IMR-90 (cell line): Measurements from ENCODE around the gene OPTC. TPM values are rescaled to one million over a fixed set of nuclear protein-coding genes. Genes with fewer than 3 reads are reported as not detected.

Experiments used
- ATAC-seq: fragments of 200-7000 bp; cut with Tn5 transposase; 2 replicates; pipeline ENCODE4 v1.9.1; 2020; ENCODE audit warnings: low read depth, mild to moderate bottlenecking, moderate library complexity
- BruUV-seq: library from RNA; stranded (reverse); fragments of 400-500 nt; replicated peaks from 2 replicates; lab custom pipeline; 2021; lab: Mats Ljungman, UMichigan
- CTCF ChIA-PET: fragments of 300-600 bp; formaldehyde crosslinking; extraction: SDS; loops from one replicate; lab custom pipeline; 2021; ENCODE audit warnings: antibody characterized with exemption; lab: Yijun Ruan, JAX
- POLR2A ChIA-PET: fragments of 300-600 bp; sonication (Branson Sonifier 250); formaldehyde crosslinking; loops from one replicate; lab custom pipeline; 2022; ENCODE audit warnings: antibody characterized with exemption; ENCODE audit not compliant: unreplicated experiment; lab: Charles Lee
- DNase-seq: peaks from one replicate; pipeline ENCODE4 v3.0.0; 2013
- H2AFZ ChIP-seq: replicated peaks from 2 replicates; pipeline ENCODE3; 2013; ENCODE audit warnings: low read length, mild to moderate bottlenecking; ENCODE audit not compliant: poor library complexity
- H2AK5ac ChIP-seq: 2 replicates; pipeline ENCODE4 v1.6.1; 2013; ENCODE audit warnings: low read depth, low read length, inconsistent platforms
- H2AK9ac ChIP-seq: replicated peaks from 2 replicates; pipeline ENCODE3; 2013; ENCODE audit warnings: mild to moderate bottlenecking, low read depth, low read length, moderate library complexity; ENCODE audit not compliant: poor library complexity
- H2BK120ac ChIP-seq: 2 replicates; pipeline ENCODE4 v1.6.1; 2013; ENCODE audit warnings: low read depth, low read length, inconsistent platforms
- H2BK15ac ChIP-seq: 3 replicates; pipeline ENCODE4 v1.6.1; 2013; ENCODE audit warnings: low read depth, low read length, inconsistent platforms
- H2BK20ac ChIP-seq: 2 replicates; pipeline ENCODE4 v1.6.1; 2013; ENCODE audit warnings: low read depth, mild to moderate bottlenecking, inconsistent platforms, low read length, moderate library complexity
- H2BK5ac ChIP-seq: 2 replicates; pipeline ENCODE4 v1.6.1; 2013; ENCODE audit warnings: mild to moderate bottlenecking, low read depth, low read length, inconsistent platforms; ENCODE audit not compliant: poor library complexity, severe bottlenecking
- H3K14ac ChIP-seq: replicated peaks from 2 replicates; pipeline ENCODE4 v1.6.1; 2013; ENCODE audit warnings: low read depth, low read length, inconsistent platforms
- H3K18ac ChIP-seq: 2 replicates; pipeline ENCODE4 v1.6.1; 2013; ENCODE audit warnings: low read depth, low read length, control low read depth
- H3K23ac ChIP-seq: 2 replicates; pipeline ENCODE4 v1.6.1; 2013; ENCODE audit warnings: low read depth, low read length, inconsistent platforms
- H3K27ac ChIP-seq: 2 replicates; pipeline ENCODE4 v1.5.1; 2013; ENCODE audit warnings: mild to moderate bottlenecking, control low read depth, low read length; ENCODE audit not compliant: insufficient read depth
- H3K27me3 ChIP-seq: 2 replicates; pipeline ENCODE4 v1.6.1; 2013; ENCODE audit warnings: low read length; ENCODE audit not compliant: control insufficient read depth, insufficient read depth
- H3K36me3 ChIP-seq: 2 replicates; pipeline ENCODE4 v1.6.1; 2013; ENCODE audit warnings: low read length, mixed read lengths; ENCODE audit not compliant: control insufficient read depth, insufficient read depth
- H3K4ac ChIP-seq: 2 replicates; pipeline ENCODE4 v1.6.1; 2013; ENCODE audit warnings: low read depth, low read length, inconsistent platforms
- H3K4me1 ChIP-seq: 2 replicates; pipeline ENCODE4 v1.6.1; 2013; ENCODE audit warnings: low read length, mixed read lengths; ENCODE audit not compliant: control insufficient read depth, insufficient read depth
- H3K4me2 ChIP-seq: 2 replicates; pipeline ENCODE4 v1.6.1; 2013; ENCODE audit warnings: low read depth, mild to moderate bottlenecking, control low read depth, low read length, moderate library complexity
- H3K4me3 ChIP-seq: 2 replicates; pipeline ENCODE4 v1.5.1; 2013; ENCODE audit warnings: low read depth, mild to moderate bottlenecking, control low read depth, low read length, moderate library complexity; ENCODE audit not compliant: insufficient read depth
- H3K56ac ChIP-seq: 2 replicates; pipeline ENCODE4 v1.6.1; 2013; ENCODE audit warnings: low read length, inconsistent platforms; ENCODE audit not compliant: insufficient read depth; ENCODE audit errors: extremely low read depth
- H3K79me1 ChIP-seq, 2 experiments: 2 replicates each; pipeline ENCODE4 v1.6.1; 2013; ENCODE audit warnings: low read length in 2 of 2, inconsistent platforms in 1 of 2, low read depth in 1 of 2
- H3K9ac ChIP-seq: 2 replicates; pipeline ENCODE4 v1.6.1; 2013; ENCODE audit warnings: low read depth, low read length, control low read depth
- H3K9me1 ChIP-seq: 2 replicates; pipeline ENCODE4 v1.6.1; 2013; ENCODE audit warnings: low read length, inconsistent platforms; ENCODE audit not compliant: insufficient read depth
- H3K9me3 ChIP-seq: 2 replicates; pipeline ENCODE4 v1.6.1; 2013; ENCODE audit warnings: low read length; ENCODE audit not compliant: control insufficient read depth, insufficient read depth
- H4K20me1 ChIP-seq: 2 replicates; pipeline ENCODE4 v1.6.1; 2013; ENCODE audit warnings: low read length, inconsistent platforms; ENCODE audit not compliant: insufficient read depth
- H4K5ac ChIP-seq: 2 replicates; pipeline ENCODE4 v1.6.1; 2013; ENCODE audit warnings: mild to moderate bottlenecking, low read depth, low read length, control low read depth
- H4K8ac ChIP-seq, 2 experiments: 2 replicates each; pipeline ENCODE4 v1.6.1; 2013; ENCODE audit warnings: low read depth in 2 of 2, low read length in 2 of 2, control low read depth in 1 of 2, inconsistent platforms in 1 of 2
- H4K91ac ChIP-seq: 2 replicates; pipeline ENCODE4 v1.6.1; 2013; ENCODE audit warnings: low read depth, low read length, inconsistent platforms; ENCODE audit not compliant: insufficient read depth
- CEBPB ChIP-seq: IDR thresholded peaks from 2 replicates; pipeline ENCODE4 v1.6.1; 2012; ENCODE audit warnings: low read depth, low read length, improper control_type of control experiment
- CHD1 ChIP-seq: IDR thresholded peaks from 2 replicates; pipeline ENCODE4 v1.6.1; 2012; ENCODE audit warnings: low read depth, low read length, improper control_type of control experiment
- ELK1 ChIP-seq: fragments of 150-350 bp; IDR thresholded peaks from 2 replicates; pipeline ENCODE4 v1.6.1; 2016; ENCODE audit warnings: low read depth, mild to moderate bottlenecking, low read length, moderate library complexity, borderline replicate concordance
- FOS ChIP-seq: fragments of 150-350 bp; IDR thresholded peaks from 2 replicates; pipeline ENCODE4 v1.6.1; 2016; ENCODE audit warnings: low read depth, low read length
- MAFK ChIP-seq: IDR thresholded peaks from 2 replicates; pipeline ENCODE4 v1.6.1; 2012; ENCODE audit warnings: low read depth, low read length, improper control_type of control experiment
- MAZ ChIP-seq: IDR thresholded peaks from 2 replicates; pipeline ENCODE4 v1.6.1; 2012; ENCODE audit warnings: low read depth, mild to moderate bottlenecking, low read length, improper control_type of control experiment, moderate library complexity, borderline replicate concordance
- MXI1 ChIP-seq: IDR thresholded peaks from 2 replicates; pipeline ENCODE4 v1.6.1; 2012; ENCODE audit warnings: low read depth, mild to moderate bottlenecking, low read length, moderate library complexity, borderline replicate concordance
- NFE2L2 ChIP-seq: fragments of 150-350 bp; IDR thresholded peaks from 2 replicates; pipeline ENCODE4 v1.6.1; 2016; ENCODE audit warnings: low read depth, mild to moderate bottlenecking, low read length
- POLR2A ChIP-seq: IDR thresholded peaks from 2 replicates; pipeline ENCODE4 v1.6.1; 2012; ENCODE audit warnings: mild to moderate bottlenecking, low read depth, low read length
- RAD21 ChIP-seq: IDR thresholded peaks from 2 replicates; pipeline ENCODE4 v1.6.1; 2012; ENCODE audit warnings: low read length, improper control_type of control experiment
- RCOR1 ChIP-seq: IDR thresholded peaks from 2 replicates; pipeline ENCODE4 v1.6.1; 2012; ENCODE audit warnings: mild to moderate bottlenecking, low read length, improper control_type of control experiment; ENCODE audit not compliant: insufficient replicate concordance
- RFX5 ChIP-seq: IDR thresholded peaks from 2 replicates; pipeline ENCODE4 v1.8.0; 2012; ENCODE audit warnings: low read depth, mild to moderate bottlenecking, low read length, moderate library complexity
- SMC3 ChIP-seq: fragments of 150-350 bp; IDR thresholded peaks from 2 replicates; pipeline ENCODE4 v1.6.1; 2016; ENCODE audit warnings: low read depth, mild to moderate bottlenecking, antibody characterized with exemption, low read length, moderate library complexity
- WGBS, 2 experiments: methylation state at CpG; one replicate each; pipeline versions ENCODE4 v1.1.5 to v1.1.7; 2013; ENCODE audit warnings: missing lambda C conversion rate in 2 of 2; ENCODE audit not compliant: insufficient read length in 1 of 2; ENCODE audit errors: extremely low coverage in 2 of 2; 5-methylcytosine and 5-hydroxymethylcytosine counted together
- dilution Hi-C: fragments of 300-500 bp; cut with HindIII; formaldehyde crosslinking; loops from one replicate; pipeline ENCODE4 v1.14.3; 2018; ENCODE audit warnings: low sequenced_read_pairs; ENCODE audit not compliant: unreplicated experiment
- in situ Hi-C: fragments of 300-500 bp; cut with MboI; formaldehyde crosslinking; loops from 3 replicates; pipeline ENCODE4 v1.14.3; 2019; ENCODE audit warnings: low sequenced_read_pairs, inconsistent platforms, mixed read lengths
- intact Hi-C: fragments of 100-400 bp; cut with micrococcal nuclease; formaldehyde crosslinking; loops from 2 replicates; pipeline ENCODE4 v1.10.0; 2022
- polyA plus RNA-seq, 3 experiments: library from polyadenylated mRNA; depleted of rRNA; stranded (reverse); fragments of >200 nt; gene quantifications; 2 replicates each; pipeline ENCODE4 v1.2.3, GENCODE V29; 2012; ENCODE audit warnings: low replicate concordance in 1 of 3
- total RNA-seq: library from RNA; depleted of rRNA; stranded (reverse); fragments of >200 nt; gene quantifications from 2 replicates; pipeline ENCODE4 v1.2.3, GENCODE V29; 2012
- TF ChIP-seq, protein P1 (sequence below): fragments of 150-350 bp; IDR thresholded peaks from 2 replicates; pipeline ENCODE4 v1.6.1; 2017; ENCODE audit warnings: mild to moderate bottlenecking, antibody characterized with exemption, low read length, low read depth
- TF ChIP-seq, protein P2 (sequence below): conservative IDR thresholded peaks from 2 replicates; pipeline ENCODE4 v1.5.1; 2012; ENCODE audit warnings: mild to moderate bottlenecking, low read depth, low read length, improper control_type of control experiment

The OPTC gene
- total and polyA plus RNA-seq, 2 of the 4 experiments (the other 2 are of a cell fraction) = not detected

GRCh38 chr1:203544485-203544884 is 50.5 kb downstream of the OPTC start:
- Histone ChIP-seq H3K4me2 (no peak overlapping the region), H3K18ac (no peak overlapping the region), H2AK5ac (no peak overlapping the region), H2BK5ac (no peak overlapping the region), H3K27ac (no peak overlapping the region), H2AFZ (no peak overlapping the region), H3K9ac (no peak overlapping the region), H2BK15ac (no peak overlapping the region), H3K27me3 (no peaks in the 10 kb centered on the region), H2AK9ac (no peak overlapping the region), H4K8ac (no peak overlapping the region), H3K56ac (no peak overlapping the region), H3K9me3 (no peaks in the 10 kb centered on the region), H2BK20ac (no peak overlapping the region), H4K20me1 (no peaks in the 10 kb centered on the region), H3K23ac (no peak overlapping the region), H3K79me1 (no peaks in the 10 kb centered on the region), H4K91ac (no peak overlapping the region), H3K9me1 (peaks cover 7% of the 10 kb centered on the region; the same call in 1 of the 2 replicates), H4K5ac (no peak overlapping the region), H3K4ac (no peak overlapping the region), H3K4me1 (peaks cover 3% of the 10 kb centered on the region), H3K14ac (no peak overlapping the region), H3K4me3 (no peak overlapping the region), H2BK120ac (no peak overlapping the region), H3K36me3 (no peaks in the 10 kb centered on the region)
- CTCF ChIA-PET = no interaction called here
- ATAC-seq = no peak
- dilution Hi-C loops (no loop called here), in situ Hi-C loops (no loop called here), intact Hi-C loops (no loop called here)
- WGBS, 2 experiments = no CpG with 5 or more reads among the region's 3 CpGs
- POLR2A ChIA-PET = interaction anchor here (0.6 kb wide), 1 partner anchor 17 kb away, joined by 3 read pairs; no protein-coding TSS in a partner anchor
- TF ChIP-seq SMC3 (no peak), ELK1 (no peak), RCOR1 (no peak), CHD1 (no peak), FOS (no peak), NFE2L2 (no peak), RAD21 (no peak), MAFK (no peak), MAZ (no peak), CEBPB (no peak), MXI1 (no peak), POLR2A (no peak), RFX5 (no peak)
- TF ChIP-seq, protein P1, sequence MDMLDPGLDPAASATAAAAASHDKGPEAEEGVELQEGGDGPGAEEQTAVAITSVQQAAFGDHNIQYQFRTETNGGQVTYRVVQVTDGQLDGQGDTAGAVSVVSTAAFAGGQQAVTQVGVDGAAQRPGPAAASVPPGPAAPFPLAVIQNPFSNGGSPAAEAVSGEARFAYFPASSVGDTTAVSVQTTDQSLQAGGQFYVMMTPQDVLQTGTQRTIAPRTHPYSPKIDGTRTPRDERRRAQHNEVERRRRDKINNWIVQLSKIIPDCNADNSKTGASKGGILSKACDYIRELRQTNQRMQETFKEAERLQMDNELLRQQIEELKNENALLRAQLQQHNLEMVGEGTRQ = no peak
- TF ChIP-seq, protein P2, sequence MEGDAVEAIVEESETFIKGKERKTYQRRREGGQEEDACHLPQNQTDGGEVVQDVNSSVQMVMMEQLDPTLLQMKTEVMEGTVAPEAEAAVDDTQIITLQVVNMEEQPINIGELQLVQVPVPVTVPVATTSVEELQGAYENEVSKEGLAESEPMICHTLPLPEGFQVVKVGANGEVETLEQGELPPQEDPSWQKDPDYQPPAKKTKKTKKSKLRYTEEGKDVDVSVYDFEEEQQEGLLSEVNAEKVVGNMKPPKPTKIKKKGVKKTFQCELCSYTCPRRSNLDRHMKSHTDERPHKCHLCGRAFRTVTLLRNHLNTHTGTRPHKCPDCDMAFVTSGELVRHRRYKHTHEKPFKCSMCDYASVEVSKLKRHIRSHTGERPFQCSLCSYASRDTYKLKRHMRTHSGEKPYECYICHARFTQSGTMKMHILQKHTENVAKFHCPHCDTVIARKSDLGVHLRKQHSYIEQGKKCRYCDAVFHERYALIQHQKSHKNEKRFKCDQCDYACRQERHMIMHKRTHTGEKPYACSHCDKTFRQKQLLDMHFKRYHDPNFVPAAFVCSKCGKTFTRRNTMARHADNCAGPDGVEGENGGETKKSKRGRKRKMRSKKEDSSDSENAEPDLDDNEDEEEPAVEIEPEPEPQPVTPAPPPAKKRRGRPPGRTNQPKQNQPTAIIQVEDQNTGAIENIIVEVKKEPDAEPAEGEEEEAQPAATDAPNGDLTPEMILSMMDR = no peak
- no peak for DNase-seq
- no TSS peak for BruUV-seq
